HEK293T (cell line): ENCODE measurements around the gene ERVH48-1.
"Not testable (repeated sequence)": the region's sequence is repeated elsewhere in the genome, so short reads cannot be mapped to it uniquely, and the experiment has no call there.

ENCODE experiments used
- CTCF ChIA-PET: fragments of 350-600 bp; formaldehyde crosslinking; extraction: SDS; loops from one replicate; lab custom pipeline; 2021; ENCODE audit warnings: antibody characterized with exemption, inconsistent platforms; lab: Yijun Ruan, JAX
- POLR2A ChIA-PET: fragments of 350-600 bp; formaldehyde crosslinking; extraction: SDS; loops from one replicate; lab custom pipeline; 2020; ENCODE audit warnings: antibody characterized with exemption, inconsistent platforms; lab: Yijun Ruan, JAX
- DNase-seq: peaks from one replicate; pipeline ENCODE4 v3.0.0; 2012; ENCODE audit warnings: mixed read lengths; ENCODE audit errors: extremely low spot score
- ARNT ChIP-seq: fragments of 450-650 bp; IDR thresholded peaks from 2 replicates; pipeline ENCODE4 v1.6.1; 2017; ENCODE audit warnings: mild to moderate bottlenecking
- BHLHE40 ChIP-seq: fragments of 450-650 bp; IDR thresholded peaks from 2 replicates; pipeline ENCODE4 v1.6.1; 2016; ENCODE audit warnings: mild to moderate bottlenecking, moderate library complexity, borderline replicate concordance
- CTBP1 ChIP-seq: fragments of 450-650 bp; IDR thresholded peaks from 2 replicates; pipeline ENCODE4 v1.6.1; 2016; ENCODE audit warnings: borderline replicate concordance
- ELF4 ChIP-seq: fragments of 450-650 bp; IDR thresholded peaks from 2 replicates; pipeline ENCODE4 v1.6.1; 2017; ENCODE audit warnings: antibody characterized with exemption
- FOXA1 ChIP-seq: fragments of 450-650 bp; IDR thresholded peaks from 2 replicates; pipeline ENCODE4 v1.6.1; 2016; ENCODE audit warnings: mild to moderate bottlenecking
- FOXK2 ChIP-seq: fragments of 450-650 bp; IDR thresholded peaks from 2 replicates; pipeline ENCODE4 v1.6.1; 2016; ENCODE audit warnings: mild to moderate bottlenecking
- FOXM1 ChIP-seq: fragments of 450-650 bp; IDR thresholded peaks from 2 replicates; pipeline ENCODE4 v1.6.1; 2017; ENCODE audit warnings: mild to moderate bottlenecking, borderline replicate concordance
- HDGF ChIP-seq: fragments of 450-650 bp; IDR thresholded peaks from 2 replicates; pipeline ENCODE4 v1.6.1; 2017; ENCODE audit warnings: antibody characterized with exemption, borderline replicate concordance
- L3MBTL2 ChIP-seq: fragments of 450-650 bp; conservative IDR thresholded peaks from 2 replicates; pipeline ENCODE4 v1.6.1; 2016; ENCODE audit warnings: mild to moderate bottlenecking
- LEF1 ChIP-seq: fragments of 450-650 bp; IDR thresholded peaks from 2 replicates; pipeline ENCODE4 v1.6.1; 2017; ENCODE audit warnings: mild to moderate bottlenecking, borderline replicate concordance
- NFRKB ChIP-seq: fragments of 450-650 bp; IDR thresholded peaks from 2 replicates; pipeline ENCODE4 v1.6.1; 2016; ENCODE audit warnings: mild to moderate bottlenecking, moderate library complexity
- SP1 ChIP-seq: fragments of 450-650 bp; IDR thresholded peaks from 2 replicates; pipeline ENCODE4 v1.6.1; 2017
- SUZ12 ChIP-seq: fragments of 450-650 bp; IDR thresholded peaks from 2 replicates; pipeline ENCODE4 v1.6.1; 2016; ENCODE audit warnings: mild to moderate bottlenecking
- TARDBP ChIP-seq: fragments of 450-650 bp; IDR thresholded peaks from 2 replicates; pipeline ENCODE4 v1.6.1; 2016
- ZNF384 ChIP-seq: fragments of 450-650 bp; IDR thresholded peaks from 2 replicates; pipeline ENCODE4 v1.6.1; 2016
- TF ChIP-seq, protein P1 (sequence below): fragments of 450-650 bp; IDR thresholded peaks from 2 replicates; pipeline ENCODE4 v1.6.1; 2016

The ERVH48-1 gene

DNA sequence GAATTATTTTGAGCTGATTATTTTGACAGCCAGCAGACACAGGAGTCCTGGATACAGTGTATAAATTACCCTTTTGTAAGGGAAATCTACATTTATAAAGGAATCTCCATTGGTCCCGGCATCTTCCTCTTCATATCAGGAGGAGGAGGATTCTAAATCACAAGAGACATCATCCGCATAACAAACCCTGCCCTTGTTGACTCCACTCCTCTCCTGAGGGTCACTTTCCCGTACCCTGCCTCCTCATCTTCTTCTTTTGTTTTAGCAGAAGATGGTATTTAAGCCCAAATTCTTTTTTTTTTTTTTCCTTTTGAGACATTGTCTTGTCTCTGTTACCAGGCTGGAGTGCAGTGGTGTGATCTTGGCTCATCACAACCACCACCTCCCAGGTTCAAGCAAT is 34.3 kb upstream of the ERVH48-1 start:
- DNase-seq = no peak
- TF ChIP-seq, protein P1, sequence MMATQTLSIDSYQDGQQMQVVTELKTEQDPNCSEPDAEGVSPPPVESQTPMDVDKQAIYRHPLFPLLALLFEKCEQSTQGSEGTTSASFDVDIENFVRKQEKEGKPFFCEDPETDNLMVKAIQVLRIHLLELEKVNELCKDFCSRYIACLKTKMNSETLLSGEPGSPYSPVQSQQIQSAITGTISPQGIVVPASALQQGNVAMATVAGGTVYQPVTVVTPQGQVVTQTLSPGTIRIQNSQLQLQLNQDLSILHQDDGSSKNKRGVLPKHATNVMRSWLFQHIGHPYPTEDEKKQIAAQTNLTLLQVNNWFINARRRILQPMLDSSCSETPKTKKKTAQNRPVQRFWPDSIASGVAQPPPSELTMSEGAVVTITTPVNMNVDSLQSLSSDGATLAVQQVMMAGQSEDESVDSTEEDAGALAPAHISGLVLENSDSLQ = no peak
- TF ChIP-seq FOXM1 (no peak), SUZ12 (no peak), LEF1 (no peak), FOXK2 (no peak), CTBP1 (no peak), HDGF (no peak), BHLHE40 (no peak), SP1 (no peak), FOXA1 (no peak)
- ChIA-PET POLR2A (no interaction called here), CTCF (no interaction called here)

DNA sequence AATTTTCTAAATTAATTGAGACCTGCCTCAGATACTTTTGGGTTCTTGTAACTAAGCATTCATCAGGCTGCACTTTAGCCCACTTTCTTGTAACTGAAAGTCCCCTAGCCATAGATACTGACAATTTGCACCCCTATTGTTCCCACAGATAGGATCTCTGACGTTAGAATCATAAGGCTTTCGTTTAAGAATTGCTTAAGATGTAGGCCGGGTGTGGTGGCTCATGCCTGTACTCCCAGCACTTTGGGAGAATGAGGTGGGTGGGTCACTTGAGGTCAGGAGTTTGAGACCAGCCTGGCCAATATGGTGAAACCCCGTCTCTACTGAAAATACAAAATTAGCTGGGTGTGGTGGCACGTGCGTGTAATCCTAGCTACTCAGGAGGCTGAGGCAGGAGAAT is 32.7 kb upstream of the ERVH48-1 start:
- CTCF ChIA-PET, POLR2A ChIA-PET, DNase-seq: not testable (repeated sequence)

DNA sequence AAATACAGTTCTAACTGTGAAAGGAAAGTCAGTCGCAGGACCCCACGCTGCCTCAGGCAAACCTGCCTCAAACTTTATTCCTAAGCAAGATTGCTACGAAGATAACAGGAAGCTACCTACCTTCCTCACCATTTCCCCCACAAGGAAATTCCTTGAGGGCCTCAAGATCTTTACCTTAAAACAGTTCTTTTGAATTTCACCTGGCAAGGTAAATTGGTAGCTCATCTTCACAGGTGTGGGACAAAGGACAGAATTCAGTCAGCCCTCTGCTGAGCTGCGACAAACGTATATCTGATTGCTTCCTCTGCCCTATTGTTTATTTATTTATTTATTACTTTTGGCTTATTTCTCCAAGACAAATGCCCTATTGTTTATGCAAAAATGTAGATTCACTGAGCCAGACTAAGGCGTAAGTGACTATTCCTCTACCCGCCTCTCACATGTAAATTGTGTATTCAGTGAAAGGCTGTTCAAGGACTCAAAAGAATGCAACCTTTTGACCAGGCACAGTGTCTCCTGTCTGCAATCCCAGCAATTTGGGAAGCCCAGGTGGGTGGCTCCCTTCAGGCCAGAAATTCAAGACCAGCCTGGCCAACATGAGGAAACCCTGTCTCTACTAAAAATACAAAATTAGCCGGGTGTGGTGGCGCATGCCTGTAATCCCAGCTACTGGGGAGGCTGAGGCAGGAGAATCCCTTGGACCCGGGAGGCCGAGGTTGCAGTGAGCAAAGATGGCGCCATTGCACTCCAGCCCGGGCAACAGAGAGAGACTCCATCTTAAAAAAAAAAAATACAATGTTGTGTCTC is 31.6 kb upstream of the ERVH48-1 start:
- no peak for DNase-seq
- TF ChIP-seq FOXK2 = no peak
- TF ChIP-seq BHLHE40 = no peak
- TF ChIP-seq SP1 = no peak
- no peak for TF ChIP-seq CTBP1
- TF ChIP-seq, protein P1 = no peak
- TF ChIP-seq TARDBP = no peak
- TF ChIP-seq ARNT = no peak
- TF ChIP-seq FOXA1 = no peak
- TF ChIP-seq LEF1 = no peak
- no peak for TF ChIP-seq ELF4
- no peak for TF ChIP-seq SUZ12
- TF ChIP-seq NFRKB = no peak
- no peak for TF ChIP-seq FOXM1
- TF ChIP-seq L3MBTL2 = no peak
- no peak for TF ChIP-seq ZNF384
- TF ChIP-seq HDGF = no peak
- CTCF ChIA-PET = no interaction called here
- POLR2A ChIA-PET = no interaction called here

DNA sequence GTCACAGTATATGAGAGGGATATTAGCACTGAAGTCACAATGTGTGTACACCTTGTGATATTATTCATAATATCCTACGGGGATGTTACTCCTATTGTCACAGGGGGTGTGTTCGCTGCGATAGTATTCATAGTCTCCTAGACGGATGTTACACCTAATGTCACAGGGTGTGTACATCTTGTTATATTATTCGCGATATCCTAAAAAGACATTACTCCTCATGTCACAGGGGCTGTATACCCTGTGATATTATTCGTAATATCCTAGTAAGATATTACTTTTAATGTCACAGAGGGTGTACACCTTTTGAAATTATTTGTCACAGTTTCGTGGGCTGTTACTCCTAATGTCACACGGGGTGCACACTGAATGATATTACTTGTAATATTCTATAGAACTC is 25.8 kb upstream of the ERVH48-1 start:
- CTCF ChIA-PET, POLR2A ChIA-PET, DNase-seq: not testable (repeated sequence)

DNA sequence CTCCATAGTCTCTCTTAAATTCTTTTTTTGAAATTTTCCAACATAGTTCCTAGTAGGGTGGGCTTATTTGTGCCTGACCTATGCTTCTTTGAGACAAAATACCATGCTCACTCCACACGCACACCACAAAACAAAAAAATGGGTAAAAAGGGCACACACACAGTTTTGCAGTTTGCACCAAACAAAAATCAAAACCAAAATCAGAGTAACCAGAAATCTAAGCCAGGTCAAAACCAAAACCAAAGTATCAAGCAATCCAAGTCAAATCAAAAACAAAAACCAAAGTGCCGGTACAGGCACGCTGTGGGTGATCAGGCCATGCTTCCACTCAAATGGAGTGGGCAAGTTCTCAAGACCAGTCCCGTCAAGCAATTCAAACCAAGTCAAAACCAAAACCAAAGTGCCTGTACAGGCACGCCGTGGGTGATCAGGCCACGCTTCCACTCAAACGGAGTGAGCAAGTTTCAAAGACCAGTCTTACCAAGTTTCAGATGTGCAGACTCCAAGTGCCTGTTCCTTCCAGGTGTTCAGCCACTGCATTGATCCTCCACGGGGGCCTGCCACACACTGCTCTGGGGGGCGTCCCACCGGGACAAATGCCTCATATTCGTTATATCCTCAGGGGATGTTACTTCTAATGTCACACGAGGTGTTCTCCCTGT is 23.8 kb upstream of the ERVH48-1 start:
- CTCF ChIA-PET, POLR2A ChIA-PET: not testable (repeated sequence)

DNA sequence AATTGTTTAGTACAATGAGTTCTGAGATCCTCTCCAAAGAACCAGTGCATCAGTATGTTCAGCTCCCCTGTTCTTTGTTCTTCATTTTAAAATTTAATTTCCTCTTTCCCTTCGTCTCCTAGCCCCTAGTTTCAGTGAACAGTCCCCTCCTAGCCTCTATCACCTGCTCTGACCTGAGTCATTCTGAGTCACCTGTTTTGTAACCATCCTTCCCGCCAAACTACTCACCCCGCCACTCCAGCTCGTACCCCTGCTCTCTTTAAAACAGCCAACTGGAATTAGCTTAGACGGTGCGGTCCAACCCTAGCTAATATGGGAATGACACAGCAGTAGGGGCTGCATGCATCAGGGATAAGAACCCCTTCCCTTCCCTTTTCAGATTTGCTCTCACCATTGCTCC is 16.8 kb upstream of the ERVH48-1 start:
- ChIA-PET POLR2A (no interaction called here), CTCF (no interaction called here)
- TF ChIP-seq ZNF384 = no peak
- TF ChIP-seq NFRKB = no peak
- no peak for DNase-seq

More for the DNA sequence above, 23.8 kb upstream of the ERVH48-1 start:
- DNase-seq = not testable (repeated sequence)

DNA sequence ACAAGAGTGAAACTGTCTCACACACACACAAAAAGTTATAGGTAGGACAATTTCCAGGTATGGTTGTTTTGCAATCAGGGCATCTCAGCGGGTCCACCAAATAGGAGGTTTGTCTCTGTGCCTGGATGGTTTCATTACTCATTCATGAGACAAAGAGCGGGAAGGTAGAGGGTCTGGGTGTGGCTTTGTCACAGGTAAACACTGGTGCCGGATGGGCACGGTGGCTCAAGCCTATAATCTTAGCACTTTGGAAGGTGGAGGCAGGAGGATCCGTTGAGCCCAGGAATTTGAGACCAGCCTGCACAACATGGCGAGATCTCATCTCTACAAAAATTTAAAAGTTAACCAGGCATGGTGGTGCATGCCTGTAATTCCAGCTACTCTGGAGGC is 16.3 kb upstream of the ERVH48-1 start:
- POLR2A ChIA-PET = no interaction called here
- CTCF ChIA-PET = no interaction called here

More for the DNA sequence above, 16.3 kb upstream of the ERVH48-1 start:
- no peak for TF ChIP-seq NFRKB
- no peak for TF ChIP-seq FOXA1
- no peak for TF ChIP-seq BHLHE40
- no peak for TF ChIP-seq LEF1
- no peak for TF ChIP-seq L3MBTL2
- no peak for TF ChIP-seq SP1
- no peak for TF ChIP-seq ARNT
- TF ChIP-seq, protein P1 = no peak
- no peak for TF ChIP-seq CTBP1
- no peak for TF ChIP-seq ZNF384
- no peak for TF ChIP-seq FOXK2
- TF ChIP-seq HDGF = no peak
- TF ChIP-seq TARDBP = no peak
- no peak for TF ChIP-seq FOXM1
- no peak for TF ChIP-seq ELF4
- TF ChIP-seq SUZ12 = no peak
- no peak for DNase-seq
